ENCODE measurements around the gene BTBD9. TPM values are rescaled to one million over a fixed set of nuclear protein-coding genes. Genes with fewer than 3 reads are reported as not detected.

Gene BTBD9
- total and polyA plus RNA-seq, 2 of the 13 experiments (the other 11 are each of a cell fraction or from before 2014, with no cell fraction given), result 1.2 to 3.0 TPM

- TF ChIP-seq ZSCAN12 (CRISPR knock-in tag; IDR thresholded peaks at IDR 0.05) (no peak), TFDP1 (CRISPR knock-in tag; IDR thresholded peaks at IDR 0.05; ENCODE audit: borderline replicate concordance) (no peak), ZBTB3 (CRISPR knock-in tag; IDR thresholded peaks at IDR 0.05; ENCODE audit: borderline replicate concordance, low read depth) (no peak), ZSCAN25 (CRISPR knock-in tag; IDR thresholded peaks at IDR 0.05) (no peak), ZFP36 (IDR thresholded peaks at IDR 0.05; ENCODE audit: borderline replicate concordance, low read depth, low read length, partially characterized antibody) (no peak)
Observed at GRCh38 chr6:38367231-38367630, 272.5 kb downstream of the BTBD9 start (continued).

- TF ChIP-seq ZNF513 (CRISPR knock-in tag; conservative IDR thresholded peaks at IDR 0.05) (no peak), NKX3-1 (CRISPR knock-in tag; IDR thresholded peaks at IDR 0.05) (no peak), HOXA3 (CRISPR knock-in tag; IDR thresholded peaks at IDR 0.05) (no peak), ZBTB7A (CRISPR knock-in tag; IDR thresholded peaks at IDR 0.05) (no peak), ZNF143 (CRISPR knock-in tag; IDR thresholded peaks at IDR 0.05) (no peak), KLF15 (CRISPR knock-in tag; IDR thresholded peaks at IDR 0.05; ENCODE audit: borderline replicate concordance) (no peak), ZNF678 (CRISPR knock-in tag; IDR thresholded peaks at IDR 0.05) (no peak), ETS1 (CRISPR knock-in tag; IDR thresholded peaks at IDR 0.05) (no peak)
- DNase-seq (ENCODE audit: low spot score), result no peak
- ChIA-PET CTCF (ENCODE audit: low intra/inter-chr PET ratio, low total read pairs) (no interaction called here), POLR2A (no interaction called here)
- H3K36me3 ChIP-seq (replicated peaks in 1 of 2; ENCODE audit: control insufficient read depth in 1 of 2, insufficient read depth in 2 of 2, low read length in 2 of 2), result no peaks in the 10 kb centered on the region
- H3K9ac ChIP-seq (ENCODE audit: insufficient read depth, low read depth, low read length), result no peak overlapping the region
- BruUV-seq (replicated peaks), result no TSS peak
- H3K4me1 ChIP-seq (ENCODE audit: insufficient read depth, low read length), result no peaks in the 10 kb centered on the region
- no peaks in the 10 kb centered on the region; the same call in 1 of the 2 replicates for H4K20me1 ChIP-seq (ENCODE audit: insufficient read depth, low read length)
- H3K9me3 ChIP-seq (ENCODE audit: low read length), result no peaks in the 10 kb centered on the region
- intact Hi-C loops (cut with micrococcal nuclease; ENCODE audit: unreplicated experiment), result no loop called here
- FAIRE-seq, result no peak
- in situ Hi-C loops (cut with HindIII; ENCODE audit: extremely low pct_ligation_motif_present, low pct_unique_long_range_greater_than_20kb), result no loop called here
- no peak overlapping the region for H3K4me2 ChIP-seq (ENCODE audit: low read depth, low read length)
- H2AFZ ChIP-seq (ENCODE audit: low read length), result no peak overlapping the region
- H3K27ac ChIP-seq (ENCODE audit: extremely low read length, insufficient read depth, low read length), result no peak overlapping the region
- H3K4me3 ChIP-seq (replicated peaks in 1 of 3; ENCODE audit: insufficient read depth in 1 of 3, low read depth in 2 of 3, low read length in 3 of 3), result no peak overlapping the region
- H3K27me3 ChIP-seq (ENCODE audit: control insufficient read depth in 1 of 2, insufficient read depth in 2 of 2, low read length in 2 of 2), result no peaks in the 10 kb centered on the region
- 53% methylated on average over 3 of the region's 3 CpGs for WGBS (ENCODE audit: low lambda C conversion rate)
- ATAC-seq, result no peak
- no peaks in the 10 kb centered on the region for H3K79me2 ChIP-seq (ENCODE audit: insufficient read depth, low read length)
Observed at GRCh38 chr6:38366234-38366633, 273.5 kb downstream of the BTBD9 start.
